GM18868 (cell line): Measurements from ENCODE around the gene CCDC150.
"Not testable (repeated sequence)": the region's sequence is repeated elsewhere in the genome, so short reads cannot be mapped to it uniquely, and the experiment has no call there.

ENCODE experiments used
- ATAC-seq: cut with Tn5 transposase; IDR thresholded peaks from one replicate; pipeline ENCODE4 v1.9.1; 2021; ENCODE audit warnings: mild to moderate bottlenecking, moderate library complexity; ENCODE audit not compliant: unreplicated experiment

Gene CCDC150

DNA sequence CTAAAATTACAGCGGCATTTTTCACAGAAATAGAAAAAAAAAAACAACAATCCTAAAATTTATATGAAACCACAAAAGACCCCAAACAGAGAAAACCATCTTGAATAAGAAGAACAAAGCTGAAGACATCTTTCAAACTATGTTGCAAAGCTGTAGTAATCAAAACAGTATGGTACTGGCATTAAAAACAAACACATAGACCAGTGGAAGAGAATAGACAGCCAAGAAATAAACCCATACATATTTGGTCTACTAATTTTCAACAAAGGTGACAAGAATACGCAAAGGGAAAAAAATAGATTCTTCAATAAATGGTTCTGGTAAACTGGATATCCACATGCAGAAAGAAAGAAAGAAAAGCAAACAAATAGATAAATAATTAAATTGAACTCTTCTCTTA lies 9.0 kb upstream of the CCDC150 start:
- no peak for ATAC-seq

DNA sequence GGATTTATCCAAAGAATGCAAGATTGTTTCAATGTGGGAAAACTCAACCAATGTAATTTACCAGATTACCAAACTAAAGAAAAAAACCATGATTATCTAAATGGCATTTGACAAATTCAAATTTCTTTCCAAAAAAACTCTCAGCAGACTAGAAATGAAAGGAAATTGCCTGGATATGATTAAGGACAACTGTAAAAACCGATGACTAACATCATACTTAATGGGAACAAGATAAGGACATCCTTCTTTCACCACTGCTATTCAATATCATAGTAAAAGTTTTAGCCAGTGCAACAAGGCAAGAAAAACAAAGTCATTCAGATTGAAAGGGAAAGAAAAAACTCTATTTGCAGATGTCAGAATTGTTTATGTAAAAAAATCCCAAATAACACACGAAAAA lies 4.4 kb upstream of the CCDC150 start:
- ATAC-seq = no peak

DNA sequence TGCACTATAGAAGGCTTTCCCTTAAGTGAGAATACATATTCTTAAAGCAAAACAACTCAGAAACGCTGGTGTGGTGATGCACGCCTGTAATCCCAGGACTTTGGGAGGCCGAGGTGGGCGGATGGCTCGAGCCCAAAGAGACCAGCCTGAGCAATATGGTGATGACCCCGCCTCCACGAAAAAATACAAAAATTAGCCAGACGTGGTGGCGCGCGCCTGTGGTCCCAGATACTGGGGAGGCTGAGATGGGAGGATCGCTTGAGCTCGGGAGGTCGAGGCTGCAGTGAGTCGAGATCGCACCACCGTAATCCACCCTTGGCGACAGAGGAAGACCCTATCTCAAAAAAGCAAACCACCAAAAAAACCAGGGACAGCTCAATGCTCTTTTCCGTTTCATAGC lies 750 bp upstream of the CCDC150 start:
- ATAC-seq = no peak

DNA sequence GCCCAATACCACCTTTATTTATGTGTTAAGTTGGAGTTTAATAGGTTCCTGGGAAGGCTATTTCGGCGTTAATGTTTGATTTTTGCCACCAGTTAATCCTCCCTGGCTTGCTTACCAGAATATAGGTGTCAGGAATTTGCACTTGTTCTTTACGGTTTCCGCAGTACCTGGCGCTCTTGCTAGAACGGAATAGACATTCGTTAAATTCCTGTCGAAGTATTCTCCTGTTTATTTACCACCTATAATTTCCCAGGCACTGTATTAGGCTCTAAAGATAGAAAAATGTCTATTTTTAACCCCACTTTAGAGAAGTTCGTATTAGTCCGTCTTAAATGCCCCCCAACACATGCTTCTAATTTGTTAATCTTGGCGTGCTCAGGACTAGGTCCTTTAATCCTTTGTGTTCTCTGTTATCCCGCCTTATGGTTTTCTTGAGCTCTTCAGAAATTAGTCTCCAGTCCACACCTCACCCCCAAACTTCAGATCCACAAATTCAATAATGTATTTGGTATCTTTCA lies 575 bp downstream of the CCDC150 start:
- no peak for ATAC-seq

DNA sequence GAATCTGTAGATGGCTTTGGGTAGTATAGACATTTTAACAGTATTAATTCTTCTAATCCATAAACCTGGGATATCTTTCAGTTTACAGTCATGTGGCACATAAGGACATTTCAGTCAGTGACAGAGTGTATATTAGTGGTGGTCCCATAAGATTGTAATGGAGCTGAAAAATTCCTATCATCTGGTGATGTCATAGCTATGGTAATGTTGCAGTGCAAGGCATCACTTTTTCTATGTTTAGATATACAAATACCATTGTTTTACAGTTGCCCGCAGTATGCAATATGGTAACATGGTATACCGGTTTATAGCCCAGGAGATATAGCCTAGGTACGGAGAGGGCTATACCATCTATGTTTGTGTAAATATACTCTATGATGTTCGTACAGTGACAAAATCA lies 9.7 kb downstream of the CCDC150 start:
- ATAC-seq = no peak

DNA sequence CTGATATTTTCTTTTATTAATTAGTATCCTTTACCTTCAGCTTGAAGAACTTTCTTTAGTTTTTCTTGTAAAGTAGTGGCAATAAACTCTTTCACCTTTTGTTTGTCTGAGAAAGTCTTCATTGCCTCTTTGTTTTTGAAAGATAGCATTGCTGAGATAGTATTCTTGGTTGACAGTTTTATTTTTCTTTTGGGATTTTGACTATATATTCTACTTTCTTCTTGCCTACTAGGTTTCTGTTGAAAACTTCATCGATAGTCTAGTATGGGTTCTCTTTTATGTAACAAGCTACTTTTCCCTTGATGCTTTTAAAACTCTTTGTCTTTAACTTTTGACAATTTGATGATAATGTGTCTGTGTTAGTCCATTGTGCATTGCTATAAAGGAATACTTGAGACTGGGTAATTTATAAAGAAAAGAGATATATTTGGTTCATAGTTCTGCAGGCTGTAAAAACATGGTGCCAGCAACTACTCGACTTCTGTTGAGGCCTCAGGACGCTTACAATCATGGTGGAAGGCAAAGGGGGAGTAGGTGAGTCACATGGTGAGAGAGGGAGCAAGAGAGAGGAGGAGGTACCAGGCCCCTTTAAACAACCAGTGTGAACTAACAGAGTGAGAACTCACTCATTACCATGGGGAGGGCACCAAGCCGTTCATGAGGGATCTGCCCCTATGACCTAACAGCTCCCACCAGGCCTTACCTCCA lies 12.0 kb downstream of the CCDC150 start:
- ATAC-seq = no peak

- no peak for ATAC-seq
These were observed 13.4 kb downstream of the CCDC150 start for GRCh38 chr2:196652869-196653268.

DNA sequence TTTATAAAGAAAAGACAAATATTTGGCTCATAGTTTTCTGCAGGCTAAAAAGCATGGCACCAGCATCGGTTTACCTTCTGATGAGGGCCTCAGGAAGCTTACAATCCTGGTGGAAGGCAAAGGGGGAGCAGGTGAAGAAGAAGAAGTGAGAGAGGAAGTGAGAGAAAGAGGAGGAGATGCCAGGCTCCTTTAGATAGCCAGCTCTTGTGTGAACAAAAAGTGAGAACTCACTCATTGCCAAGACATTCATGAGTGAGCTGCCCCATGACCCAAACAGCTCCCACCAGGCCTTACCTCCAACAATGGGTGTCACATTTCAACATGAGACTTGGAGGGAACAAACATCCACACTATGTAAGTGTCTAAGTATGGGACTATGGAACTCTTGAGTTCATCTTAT lies 14.3 kb downstream of the CCDC150 start:
- ATAC-seq = no peak

DNA sequence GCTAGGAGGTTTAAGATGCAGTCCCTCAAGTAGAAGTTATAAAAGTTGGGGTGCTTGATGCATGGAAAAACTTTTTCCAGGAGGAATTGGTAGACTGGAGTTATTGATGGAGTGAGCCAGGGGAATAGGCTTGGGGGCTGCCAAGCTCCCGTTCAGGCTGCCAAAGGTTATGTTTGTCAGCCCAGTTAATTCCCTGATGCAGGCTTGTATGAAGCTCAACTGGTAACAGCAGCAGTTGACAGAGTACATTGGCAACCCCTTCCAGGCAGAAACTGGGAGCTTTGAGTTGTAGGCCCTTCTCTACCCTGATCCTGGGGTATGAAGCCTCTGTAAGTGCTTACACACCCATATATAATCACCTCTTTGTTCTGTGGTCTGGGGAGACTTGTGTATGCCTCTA lies 16.2 kb downstream of the CCDC150 start:
- ATAC-seq = no peak

GRCh38 chr2:196657333-196657732 lies 17.8 kb downstream of the CCDC150 start:
- ATAC-seq = no peak

DNA sequence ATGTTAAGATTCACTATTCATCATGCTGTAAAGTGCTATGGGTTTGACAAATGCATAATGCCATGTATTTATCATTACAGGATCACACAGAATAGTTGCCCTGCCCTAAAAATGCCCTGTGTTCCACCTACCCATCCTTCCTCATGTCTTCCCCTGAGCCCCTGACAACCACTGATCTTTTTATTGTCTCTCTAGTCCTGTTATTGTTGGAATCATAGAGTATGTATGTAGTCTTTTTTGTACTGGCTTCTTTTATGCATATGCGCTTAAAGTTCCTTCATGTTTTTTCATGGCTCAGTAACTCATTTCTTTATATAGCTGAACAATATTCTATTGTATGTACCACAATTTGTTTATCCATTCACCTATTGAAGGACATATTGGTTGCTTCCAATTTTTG lies 20.3 kb downstream of the CCDC150 start:
- no peak for ATAC-seq

- no peak for ATAC-seq
These were observed 20.7 kb downstream of the CCDC150 start for GRCh38 chr2:196660244-196660643.

GRCh38 chr2:196670342-196670741 lies 30.8 kb downstream of the CCDC150 start:
- ATAC-seq = peak; percentile 41

- ATAC-seq = no peak
These were observed 36.4 kb downstream of the CCDC150 start for GRCh38 chr2:196675963-196676362.

GRCh38 chr2:196677404-196677803 lies 37.9 kb downstream of the CCDC150 start:
- ATAC-seq = no peak

GRCh38 chr2:196679368-196679767 lies 39.9 kb downstream of the CCDC150 start:
- ATAC-seq = no peak

GRCh38 chr2:196681510-196681909 lies 42.0 kb downstream of the CCDC150 start:
- no peak for ATAC-seq

- no peak for ATAC-seq
These were observed 46.3 kb downstream of the CCDC150 start for GRCh38 chr2:196685792-196686191.

DNA sequence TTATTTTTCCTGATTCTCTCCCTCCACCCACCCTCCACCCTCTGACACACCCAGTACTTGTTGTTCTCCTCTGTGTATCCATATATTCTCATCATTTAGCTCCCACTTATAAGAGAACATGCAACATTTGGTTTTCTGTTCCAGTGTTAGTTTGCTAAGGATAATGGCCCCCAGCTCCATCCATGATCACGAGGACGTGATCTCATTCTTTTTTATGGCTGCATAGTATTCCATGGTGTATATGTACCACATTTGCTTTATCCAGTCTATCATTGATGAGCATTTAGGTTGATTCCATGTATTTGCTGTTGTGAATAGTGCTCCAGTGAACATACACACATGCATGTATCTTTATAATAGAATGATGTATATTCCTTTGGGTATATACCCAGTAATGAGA lies 47.2 kb downstream of the CCDC150 start:
- not testable (repeated sequence) for ATAC-seq

GRCh38 chr2:196696423-196697079 lies 57.0 kb downstream of the CCDC150 start:
- ATAC-seq = no peak

- ATAC-seq = peak; percentile 58
These were observed 58.3 kb downstream of the CCDC150 start for GRCh38 chr2:196697825-196698224.

GRCh38 chr2:196702641-196703040 lies 63.1 kb downstream of the CCDC150 start:
- no peak for ATAC-seq
